Measurements from ENCODE around the gene CDH4. TPM values are rescaled to one million over a fixed set of nuclear protein-coding genes. Genes with fewer than 3 reads are reported as not detected.

Gene CDH4
- total RNA-seq, 4 donors from 2014 or later = 0.71 to 4.2 (median 2.9) TPM

DNA sequence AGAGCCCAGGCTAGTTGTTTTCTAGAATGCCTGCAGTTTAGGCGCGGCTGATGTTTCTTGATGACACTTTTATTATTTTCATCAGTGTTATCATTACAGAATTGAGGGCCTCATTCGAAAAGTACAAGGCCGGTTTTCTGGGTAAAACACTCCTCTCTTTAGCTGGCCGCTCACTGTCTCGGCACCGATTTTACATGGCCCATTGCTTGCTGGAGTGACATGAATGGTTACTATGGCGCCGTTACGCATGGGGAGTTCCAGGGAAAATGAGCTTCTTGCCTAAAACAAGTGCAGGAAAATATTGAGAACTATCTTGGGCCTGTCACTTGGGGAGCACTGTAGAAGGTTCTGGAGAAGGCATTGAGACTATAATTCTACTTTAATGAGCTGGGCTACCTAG, 317.8 kb downstream of the CDH4 start:
- TF ChIP-seq, protein P1, sequence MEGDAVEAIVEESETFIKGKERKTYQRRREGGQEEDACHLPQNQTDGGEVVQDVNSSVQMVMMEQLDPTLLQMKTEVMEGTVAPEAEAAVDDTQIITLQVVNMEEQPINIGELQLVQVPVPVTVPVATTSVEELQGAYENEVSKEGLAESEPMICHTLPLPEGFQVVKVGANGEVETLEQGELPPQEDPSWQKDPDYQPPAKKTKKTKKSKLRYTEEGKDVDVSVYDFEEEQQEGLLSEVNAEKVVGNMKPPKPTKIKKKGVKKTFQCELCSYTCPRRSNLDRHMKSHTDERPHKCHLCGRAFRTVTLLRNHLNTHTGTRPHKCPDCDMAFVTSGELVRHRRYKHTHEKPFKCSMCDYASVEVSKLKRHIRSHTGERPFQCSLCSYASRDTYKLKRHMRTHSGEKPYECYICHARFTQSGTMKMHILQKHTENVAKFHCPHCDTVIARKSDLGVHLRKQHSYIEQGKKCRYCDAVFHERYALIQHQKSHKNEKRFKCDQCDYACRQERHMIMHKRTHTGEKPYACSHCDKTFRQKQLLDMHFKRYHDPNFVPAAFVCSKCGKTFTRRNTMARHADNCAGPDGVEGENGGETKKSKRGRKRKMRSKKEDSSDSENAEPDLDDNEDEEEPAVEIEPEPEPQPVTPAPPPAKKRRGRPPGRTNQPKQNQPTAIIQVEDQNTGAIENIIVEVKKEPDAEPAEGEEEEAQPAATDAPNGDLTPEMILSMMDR (IDR thresholded peaks at IDR 0.05) = no peak
- no peak for TF ChIP-seq POLR2A (IDR thresholded peaks at IDR 0.05)
- H3K4me3 ChIP-seq (ENCODE audit: low read depth, poor library complexity, severe bottlenecking) = no peak overlapping the region
- 86 to 89% methylated on average over 10 of the region's 10 CpGs for WGBS, 2 donors
- no peak for DNase-seq (ENCODE audit: low spot score in 2 of 2)
- intact Hi-C loops (cut with DNase I; ENCODE audit: low total_unique reads) = no loop called here

DNA sequence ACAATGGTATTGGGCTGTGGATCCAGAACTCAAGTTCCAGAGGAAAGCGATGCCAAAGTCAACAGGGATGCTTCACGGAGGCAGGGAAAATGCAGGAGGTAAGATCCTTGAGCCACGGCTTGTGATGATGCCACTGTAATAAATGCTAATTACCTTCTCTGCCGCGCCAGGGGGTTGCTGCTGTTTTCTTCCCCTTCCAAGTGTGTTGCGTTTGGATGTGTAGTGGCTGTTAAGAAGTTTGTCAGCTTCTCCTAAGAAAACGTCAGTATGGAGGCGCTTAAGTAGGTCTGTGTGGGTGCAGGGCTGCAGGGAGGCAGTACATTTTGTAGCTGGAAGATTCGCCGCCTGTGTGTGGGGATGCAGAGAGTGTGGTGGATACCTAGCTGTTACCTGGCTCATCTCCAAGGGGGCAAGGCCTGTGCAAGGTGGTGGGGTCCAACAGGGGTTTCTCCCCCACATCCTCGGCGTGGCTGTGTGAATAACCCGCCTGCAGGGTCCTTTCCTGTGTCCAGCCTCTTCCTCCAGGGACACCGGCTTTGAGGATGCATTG, 318.7 kb downstream of the CDH4 start:
- 69 to 70% methylated on average over 10 to 14 of the region's 14 CpGs for WGBS, 2 donors
- TF ChIP-seq POLR2A (IDR thresholded peaks at IDR 0.05) = no peak
- TF ChIP-seq, protein P1 (IDR thresholded peaks at IDR 0.05) = no peak
- no peak for DNase-seq (ENCODE audit: low spot score in 2 of 2)
- no peak overlapping the region for H3K4me3 ChIP-seq (ENCODE audit: low read depth, poor library complexity, severe bottlenecking)
- intact Hi-C loops (cut with DNase I; ENCODE audit: low total_unique reads) = no loop called here

DNA sequence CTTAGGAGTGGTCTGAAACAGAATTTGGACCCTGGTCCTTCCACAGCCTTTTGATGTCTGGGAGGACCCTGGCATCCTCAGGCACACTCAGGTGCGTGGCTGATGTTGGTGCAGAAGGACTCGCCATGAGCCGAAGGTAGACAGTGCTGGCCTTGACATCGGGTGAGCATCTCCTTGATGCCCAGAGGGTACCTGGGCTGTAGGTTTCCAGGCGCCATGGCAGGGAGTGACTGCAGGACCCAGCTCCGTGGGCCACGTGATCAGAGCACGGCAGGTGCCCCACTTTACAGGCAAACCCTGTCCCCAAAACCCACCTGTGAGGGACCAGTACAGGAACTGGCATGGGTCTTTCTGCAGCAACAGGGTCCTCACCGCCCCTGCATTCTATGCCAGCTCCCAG, 319.2 kb downstream of the CDH4 start:
- intact Hi-C loops (cut with DNase I; ENCODE audit: low total_unique reads) = no loop called here
- H3K4me3 ChIP-seq (ENCODE audit: low read depth, poor library complexity, severe bottlenecking) = no peak overlapping the region
- 82 to 91% methylated on average over 6 to 9 of the region's 9 CpGs for WGBS, 2 donors
- no peak for DNase-seq (ENCODE audit: low spot score in 2 of 2)
- no peak for TF ChIP-seq POLR2A (IDR thresholded peaks at IDR 0.05)
- TF ChIP-seq, protein P1 (IDR thresholded peaks at IDR 0.05) = no peak

DNA sequence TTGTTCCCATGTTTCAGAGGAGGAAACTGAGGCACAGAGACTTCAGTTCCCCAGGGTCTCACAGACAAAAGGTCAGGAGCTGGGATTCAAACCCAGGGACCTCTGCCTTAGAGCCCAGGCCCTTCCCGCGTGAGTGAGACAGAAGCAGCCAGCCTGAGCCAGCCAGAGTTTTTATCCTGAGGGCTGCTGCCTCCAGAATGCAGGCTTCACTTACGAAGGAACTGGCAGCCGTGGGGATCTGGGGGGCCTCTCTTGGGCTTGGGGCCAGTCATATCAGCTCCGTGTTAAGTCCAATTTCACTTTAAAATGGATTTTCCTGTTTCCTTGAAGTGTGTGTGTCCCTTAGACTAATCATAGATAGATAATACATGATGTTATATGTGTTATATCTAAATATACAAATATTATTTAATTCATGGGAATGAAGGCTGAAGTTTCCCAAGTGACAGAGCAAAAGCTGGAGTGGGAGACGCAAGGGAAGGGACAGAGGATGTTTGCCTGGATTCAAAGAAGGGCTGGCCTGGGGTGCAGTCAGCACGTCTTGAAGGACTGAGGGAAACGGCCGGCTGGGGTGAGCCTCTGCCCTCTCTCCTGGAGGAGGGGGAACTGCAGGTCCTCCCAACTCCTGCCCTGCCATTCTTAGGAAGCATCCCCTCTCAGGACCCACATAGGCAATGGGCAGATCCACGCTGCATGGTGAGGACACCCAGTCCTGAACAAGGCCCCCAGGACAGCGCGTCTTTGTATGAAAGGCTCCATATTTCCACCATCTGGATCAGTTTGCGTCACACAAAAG, 320.1 kb downstream of the CDH4 start:
- no peak overlapping the region for H3K4me3 ChIP-seq (ENCODE audit: low read depth, poor library complexity, severe bottlenecking)
- 69% methylated on average over 13 of the region's 13 CpGs for WGBS, 2 donors
- intact Hi-C loops (cut with DNase I; ENCODE audit: low total_unique reads) = no loop called here
- TF ChIP-seq POLR2A (IDR thresholded peaks at IDR 0.05) = no peak
- TF ChIP-seq, protein P1 (IDR thresholded peaks at IDR 0.05) = no peak
- no peak for DNase-seq (ENCODE audit: low spot score in 2 of 2)

DNA sequence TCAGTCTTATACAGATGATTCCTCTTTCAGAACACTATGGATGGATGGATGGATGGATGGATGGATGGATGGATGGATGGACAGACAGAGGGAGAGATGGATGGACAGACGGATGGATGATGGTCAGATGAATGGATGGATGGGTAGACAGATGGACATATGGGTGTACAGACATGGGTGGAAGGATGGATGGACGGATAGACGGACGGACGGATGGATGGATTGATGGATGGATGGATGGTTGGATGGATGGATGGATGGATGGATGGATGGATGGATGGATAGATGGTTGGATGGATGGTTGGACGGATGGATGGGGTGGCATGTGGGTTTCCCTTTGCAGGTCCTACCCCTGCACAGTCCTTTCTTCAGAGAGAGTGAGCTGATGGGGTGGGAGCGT, 320.7 kb downstream of the CDH4 start:
- no peak overlapping the region for H3K4me3 ChIP-seq (ENCODE audit: low read depth, poor library complexity, severe bottlenecking)
- no peak for TF ChIP-seq POLR2A (IDR thresholded peaks at IDR 0.05)
- TF ChIP-seq, protein P1 (IDR thresholded peaks at IDR 0.05) = peak in 1 of 3 donors; percentile 14
- intact Hi-C loops (cut with DNase I; ENCODE audit: low total_unique reads) = no loop called here
- WGBS, 2 donors = 77 to 83% methylated on average over 7 of the region's 7 CpGs
- DNase-seq (ENCODE audit: low spot score in 2 of 2) = no peak
